ENCODE results near the gene LRRC27.
A peak's percentile ranks its signal among the peaks of the same experiment; 100 is the strongest.

The LRRC27 gene

GRCh38 chr10:132331601-132332432 lies at the start of gene LRRC27:
Gene LRRC27 (plus strand): TSS chr10:132332193. CDS start chr10:132333525, 1,332 bp downstream.
- peak within 1 kb of the TSS; percentile 98 for H3K4me3 ChIP-seq (ENCODE audit: low read length)
- H3K4me1 ChIP-seq (ENCODE audit: insufficient read depth, low read length), result peaks cover 13% of the 10 kb centered on the region
- no peaks in the 10 kb centered on the region for H3K9me3 ChIP-seq (ENCODE audit: insufficient read depth, low read depth, low read length)
- H3K36me3 ChIP-seq (ENCODE audit: insufficient read depth, low read depth, low read length), result peaks cover 5% of the 10 kb centered on the region; the same call in 1 of the 2 replicates
- H3K9ac ChIP-seq (ENCODE audit: low read depth, low read length), result peak within 1 kb of the TSS; percentile 94
- peaks cover 10% of the 10 kb centered on the region; the same call in 1 of the 2 replicates for H3K27me3 ChIP-seq (ENCODE audit: insufficient read depth, low read length)
- H3K27ac ChIP-seq (ENCODE audit: low read length), result no peak within 1 kb of the TSS

- Histone ChIP-seq H3K36me3 (ENCODE audit: insufficient read depth, low read depth, low read length) (no peaks in the 10 kb centered on the region), H3K4me1 (ENCODE audit: insufficient read depth, low read length) (no peaks in the 10 kb centered on the region), H3K9me3 (ENCODE audit: insufficient read depth, low read depth, low read length) (no peaks in the 10 kb centered on the region), H3K9ac (ENCODE audit: low read depth, low read length) (no peak overlapping the region), H3K27me3 (ENCODE audit: insufficient read depth, low read length) (no peaks in the 10 kb centered on the region; the same call in 1 of the 2 replicates), H3K4me3 (ENCODE audit: low read length) (no peak overlapping the region), H3K27ac (ENCODE audit: low read length) (no peak overlapping the region)
These were observed 49.1 kb upstream of the LRRC27 start for GRCh38 chr10:132282667-132283603.

GRCh38 chr10:132283604-132284382 lies 48.2 kb upstream of the LRRC27 start:
- H3K27ac ChIP-seq (ENCODE audit: low read length), result no peak overlapping the region
- no peaks in the 10 kb centered on the region; the same call in 1 of the 2 replicates for H3K27me3 ChIP-seq (ENCODE audit: insufficient read depth, low read length)
- no peak overlapping the region for H3K9ac ChIP-seq (ENCODE audit: low read depth, low read length)
- H3K9me3 ChIP-seq (ENCODE audit: insufficient read depth, low read depth, low read length), result peaks cover 3% of the 10 kb centered on the region; the same call in 1 of the 2 replicates
- no peaks in the 10 kb centered on the region for H3K36me3 ChIP-seq (ENCODE audit: insufficient read depth, low read depth, low read length)
- H3K4me1 ChIP-seq (ENCODE audit: insufficient read depth, low read length), result no peaks in the 10 kb centered on the region
- no peak overlapping the region for H3K4me3 ChIP-seq (ENCODE audit: low read length)

- Histone ChIP-seq H3K4me3 (ENCODE audit: low read length) (no peak overlapping the region), H3K4me1 (ENCODE audit: insufficient read depth, low read length) (0 out of 2 replicates have a peak, but pooled peaks cover 3% of the 10 kb centered on the region), H3K9me3 (ENCODE audit: insufficient read depth, low read depth, low read length) (peaks cover 3% of the 10 kb centered on the region; the same call in 1 of the 2 replicates), H3K27me3 (ENCODE audit: insufficient read depth, low read length) (no peaks in the 10 kb centered on the region), H3K27ac (ENCODE audit: low read length) (no peak overlapping the region), H3K9ac (ENCODE audit: low read depth, low read length) (no peak overlapping the region), H3K36me3 (ENCODE audit: insufficient read depth, low read depth, low read length) (no peaks in the 10 kb centered on the region)
These were observed 42.6 kb upstream of the LRRC27 start for GRCh38 chr10:132289439-132289838.

GRCh38 chr10:132290631-132291030 lies 41.4 kb upstream of the LRRC27 start:
- peaks cover 3% of the 10 kb centered on the region; the same call in 1 of the 2 replicates for H3K9me3 ChIP-seq (ENCODE audit: insufficient read depth, low read depth, low read length)
- H3K27ac ChIP-seq (ENCODE audit: low read length), result no peak overlapping the region
- 0 out of 2 replicates have a peak, but pooled peaks cover 3% of the 10 kb centered on the region for H3K4me1 ChIP-seq (ENCODE audit: insufficient read depth, low read length)
- H3K9ac ChIP-seq (ENCODE audit: low read depth, low read length), result no peak overlapping the region
- H3K36me3 ChIP-seq (ENCODE audit: insufficient read depth, low read depth, low read length), result no peaks in the 10 kb centered on the region
- H3K27me3 ChIP-seq (ENCODE audit: insufficient read depth, low read length), result no peaks in the 10 kb centered on the region
- H3K4me3 ChIP-seq (ENCODE audit: low read length), result no peak overlapping the region

- Histone ChIP-seq H3K4me1 (ENCODE audit: insufficient read depth, low read length) (0 out of 2 replicates have a peak, but pooled peaks cover 3% of the 10 kb centered on the region), H3K27me3 (ENCODE audit: insufficient read depth, low read length) (no peaks in the 10 kb centered on the region), H3K36me3 (ENCODE audit: insufficient read depth, low read depth, low read length) (no peaks in the 10 kb centered on the region), H3K4me3 (ENCODE audit: low read length) (no peak overlapping the region), H3K9ac (ENCODE audit: low read depth, low read length) (no peak overlapping the region), H3K27ac (ENCODE audit: low read length) (no peak overlapping the region), H3K9me3 (ENCODE audit: insufficient read depth, low read depth, low read length) (peaks cover 3% of the 10 kb centered on the region; the same call in 1 of the 2 replicates)
These were observed 40.2 kb upstream of the LRRC27 start for GRCh38 chr10:132291826-132292225.

- H3K27me3 ChIP-seq (ENCODE audit: insufficient read depth, low read length), result no peaks in the 10 kb centered on the region
- H3K9ac ChIP-seq (ENCODE audit: low read depth, low read length), result no peak overlapping the region
- H3K4me3 ChIP-seq (ENCODE audit: low read length), result no peak overlapping the region
- H3K27ac ChIP-seq (ENCODE audit: low read length), result no peak overlapping the region
- peaks cover 3% of the 10 kb centered on the region; the same call in 1 of the 2 replicates for H3K9me3 ChIP-seq (ENCODE audit: insufficient read depth, low read depth, low read length)
- no peaks in the 10 kb centered on the region for H3K36me3 ChIP-seq (ENCODE audit: insufficient read depth, low read depth, low read length)
- peaks cover 3% of the 10 kb centered on the region; the same call in 1 of the 2 replicates for H3K4me1 ChIP-seq (ENCODE audit: insufficient read depth, low read length)
These were observed 39.4 kb upstream of the LRRC27 start for GRCh38 chr10:132292287-132293200.

GRCh38 chr10:132293201-132293812 lies 38.7 kb upstream of the LRRC27 start:
- H3K27ac ChIP-seq (ENCODE audit: low read length), result no peak overlapping the region
- peaks cover 3% of the 10 kb centered on the region; the same call in 1 of the 2 replicates for H3K9me3 ChIP-seq (ENCODE audit: insufficient read depth, low read depth, low read length)

GRCh38 chr10:132293813-132294520 lies 38.0 kb upstream of the LRRC27 start:
- Histone ChIP-seq H3K4me3 (ENCODE audit: low read length) (no peak overlapping the region), H3K9me3 (ENCODE audit: insufficient read depth, low read depth, low read length) (no peaks in the 10 kb centered on the region), H3K36me3 (ENCODE audit: insufficient read depth, low read depth, low read length) (no peaks in the 10 kb centered on the region), H3K27me3 (ENCODE audit: insufficient read depth, low read length) (no peaks in the 10 kb centered on the region), H3K27ac (ENCODE audit: low read length) (no peak overlapping the region), H3K9ac (ENCODE audit: low read depth, low read length) (no peak overlapping the region), H3K4me1 (ENCODE audit: insufficient read depth, low read length) (peaks cover 3% of the 10 kb centered on the region; the same call in 1 of the 2 replicates)

More at GRCh38 chr10:132293201-132293812, 38.7 kb upstream of the LRRC27 start:
- Histone ChIP-seq H3K4me1 (ENCODE audit: insufficient read depth, low read length) (peaks cover 3% of the 10 kb centered on the region; the same call in 1 of the 2 replicates), H3K4me3 (ENCODE audit: low read length) (no peak overlapping the region), H3K9ac (ENCODE audit: low read depth, low read length) (no peak overlapping the region), H3K27me3 (ENCODE audit: insufficient read depth, low read length) (no peaks in the 10 kb centered on the region), H3K36me3 (ENCODE audit: insufficient read depth, low read depth, low read length) (no peaks in the 10 kb centered on the region)

All from iPS-20b (cell line).